Adrenal gland (tissue), 5 donors: Measurements from ENCODE around the gene OAF.

ENCODE experiments used
- POLR2A ChIP-seq, 2 donors: fragments of 450-650 bp; IDR thresholded peaks; one replicate each; pipeline ENCODE4 v1.6.1; 2017; ENCODE audit warnings: antibody characterized with exemption in 2 of 2, mild to moderate bottlenecking in 2 of 2, moderate library complexity in 1 of 2
- TF ChIP-seq, protein P1 (sequence below), 6 experiments: fragments of 450-650 bp in 4 of 6; fragments of 200-600 bp in 2 of 6; sonication (generic) in 1 of 6; IDR thresholded peaks; 1 replicate in 5 of 6; 2 replicates in 1 of 6; pipeline versions ENCODE4 v1.5.1 to v1.8.0; 2016 to 2021; ENCODE audit warnings: antibody characterized with exemption in 6 of 6, mild to moderate bottlenecking in 2 of 6, moderate library complexity in 1 of 6
- donor health status: DM: no; HTN: no; CAD: no.

DNA sequence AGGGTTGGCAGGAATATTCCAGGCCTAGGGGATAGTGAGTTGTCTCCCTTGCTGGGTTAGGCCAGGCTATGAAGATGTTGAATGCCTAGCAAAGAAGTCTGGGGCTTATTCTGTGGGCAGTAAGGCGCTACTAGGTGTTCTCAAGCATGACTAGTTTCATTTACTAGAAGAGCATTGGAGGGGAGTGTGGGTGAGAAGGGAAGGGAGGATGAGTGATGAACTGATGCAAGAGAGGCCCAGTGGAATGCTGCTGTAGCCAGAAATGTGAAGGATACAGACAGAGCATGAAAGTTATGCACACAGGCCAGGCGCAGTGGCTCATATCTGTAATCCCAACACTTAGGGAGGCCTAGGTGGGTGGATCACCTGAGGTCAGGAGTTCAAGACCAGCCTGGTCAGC is 62.6 kb downstream of the OAF start:
- TF ChIP-seq, protein P1, sequence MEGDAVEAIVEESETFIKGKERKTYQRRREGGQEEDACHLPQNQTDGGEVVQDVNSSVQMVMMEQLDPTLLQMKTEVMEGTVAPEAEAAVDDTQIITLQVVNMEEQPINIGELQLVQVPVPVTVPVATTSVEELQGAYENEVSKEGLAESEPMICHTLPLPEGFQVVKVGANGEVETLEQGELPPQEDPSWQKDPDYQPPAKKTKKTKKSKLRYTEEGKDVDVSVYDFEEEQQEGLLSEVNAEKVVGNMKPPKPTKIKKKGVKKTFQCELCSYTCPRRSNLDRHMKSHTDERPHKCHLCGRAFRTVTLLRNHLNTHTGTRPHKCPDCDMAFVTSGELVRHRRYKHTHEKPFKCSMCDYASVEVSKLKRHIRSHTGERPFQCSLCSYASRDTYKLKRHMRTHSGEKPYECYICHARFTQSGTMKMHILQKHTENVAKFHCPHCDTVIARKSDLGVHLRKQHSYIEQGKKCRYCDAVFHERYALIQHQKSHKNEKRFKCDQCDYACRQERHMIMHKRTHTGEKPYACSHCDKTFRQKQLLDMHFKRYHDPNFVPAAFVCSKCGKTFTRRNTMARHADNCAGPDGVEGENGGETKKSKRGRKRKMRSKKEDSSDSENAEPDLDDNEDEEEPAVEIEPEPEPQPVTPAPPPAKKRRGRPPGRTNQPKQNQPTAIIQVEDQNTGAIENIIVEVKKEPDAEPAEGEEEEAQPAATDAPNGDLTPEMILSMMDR (IDR thresholded peaks at IDR 0.05): no peak
- no peak for TF ChIP-seq POLR2A (IDR thresholded peaks at IDR 0.05)
